NCI-H1417 (cell line): ENCODE measurements around the gene RAB7A.

ENCODE experiments used
- DNase-seq, 3 experiments: peaks; one replicate each; lab custom pipeline; 2025; lab: John Stamatoyannopoulos, UW

Gene RAB7A

GRCh38 chr3:128788268-128788869, 62.4 kb downstream of the RAB7A start:
- DNase-seq, result no peak

DNA sequence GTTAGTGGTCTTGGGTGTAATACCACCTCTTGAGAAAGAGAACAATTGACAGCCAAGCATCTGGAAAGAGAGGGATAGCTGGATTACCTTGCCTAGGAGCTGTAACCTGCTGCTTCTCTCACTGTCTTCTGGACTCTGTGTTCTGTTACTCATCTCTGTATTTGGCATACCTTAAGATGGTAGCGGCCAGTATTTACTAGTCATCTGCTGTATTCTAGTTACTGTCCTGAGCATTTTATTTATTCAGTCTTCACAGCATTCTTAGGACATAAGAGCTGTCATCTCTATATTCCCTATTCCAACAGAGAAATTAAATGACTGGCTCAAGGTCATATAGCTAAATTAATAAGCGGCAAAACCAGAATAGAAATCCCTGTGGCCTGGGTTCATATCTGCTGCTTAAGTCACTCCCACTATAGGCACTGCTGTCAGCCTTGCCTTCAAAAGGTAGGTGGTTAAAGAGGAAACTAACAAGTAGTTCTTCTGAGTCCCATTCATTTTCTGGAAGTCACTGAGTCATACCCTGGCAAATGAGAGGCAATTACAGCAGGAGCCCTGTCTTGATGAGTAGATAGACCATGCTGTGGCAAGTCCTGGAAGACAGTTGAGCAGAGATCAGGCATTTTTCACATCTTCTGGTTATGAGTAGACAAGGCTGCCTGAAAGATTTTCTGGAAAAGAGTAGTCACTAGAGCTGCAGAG, 68.2 kb downstream of the RAB7A start:
- peak in 1 of 3 experiments; percentile 34 for DNase-seq

GRCh38 chr3:128794770-128795649, 69.0 kb downstream of the RAB7A start:
- DNase-seq, result peak; percentile 47 to 83 (median 54)

DNA sequence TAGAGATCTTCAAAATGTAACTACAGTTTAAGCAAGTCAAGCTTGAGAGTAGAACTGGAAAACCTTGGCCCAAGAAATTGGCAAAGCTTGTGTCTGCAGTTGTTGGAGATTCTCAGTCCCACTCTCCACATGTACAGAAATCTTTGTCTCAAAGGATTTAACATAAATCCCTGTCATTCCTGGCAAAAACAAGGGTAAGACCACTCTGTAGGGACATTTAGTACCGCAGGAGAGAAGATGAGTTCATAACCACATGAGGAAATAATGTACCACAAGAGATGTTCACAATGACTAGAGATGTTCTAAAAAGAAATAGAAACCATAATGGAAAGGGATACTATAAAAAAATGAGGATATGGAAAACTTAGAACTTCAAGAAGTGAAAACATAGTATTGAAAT, 73.7 kb downstream of the RAB7A start:
- no peak for DNase-seq

GRCh38 chr3:128800241-128801187, 74.5 kb downstream of the RAB7A start:
- DNase-seq, result no peak

- no peak for DNase-seq
These were observed 75.9 kb downstream of the RAB7A start for GRCh38 chr3:128801779-128802380.

DNA sequence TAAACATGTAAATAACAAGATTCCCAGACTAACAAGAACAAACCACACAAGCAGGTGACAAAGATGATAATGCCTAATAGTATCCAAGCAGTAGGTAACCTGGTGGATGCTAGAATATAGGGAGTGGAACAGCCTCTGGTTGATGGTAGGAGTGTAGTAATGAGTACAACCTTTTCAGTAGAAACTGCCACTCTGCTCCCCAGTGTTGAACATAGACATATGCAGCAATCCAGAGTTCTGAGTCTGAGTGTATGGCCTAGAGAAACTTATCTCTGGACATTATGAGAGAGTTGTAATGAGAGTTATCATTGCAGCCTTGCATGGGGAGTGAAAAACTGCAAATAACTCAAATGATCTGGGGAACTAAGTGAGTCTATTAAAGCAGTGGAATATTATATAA, 77.3 kb downstream of the RAB7A start:
- no peak for DNase-seq

DNA sequence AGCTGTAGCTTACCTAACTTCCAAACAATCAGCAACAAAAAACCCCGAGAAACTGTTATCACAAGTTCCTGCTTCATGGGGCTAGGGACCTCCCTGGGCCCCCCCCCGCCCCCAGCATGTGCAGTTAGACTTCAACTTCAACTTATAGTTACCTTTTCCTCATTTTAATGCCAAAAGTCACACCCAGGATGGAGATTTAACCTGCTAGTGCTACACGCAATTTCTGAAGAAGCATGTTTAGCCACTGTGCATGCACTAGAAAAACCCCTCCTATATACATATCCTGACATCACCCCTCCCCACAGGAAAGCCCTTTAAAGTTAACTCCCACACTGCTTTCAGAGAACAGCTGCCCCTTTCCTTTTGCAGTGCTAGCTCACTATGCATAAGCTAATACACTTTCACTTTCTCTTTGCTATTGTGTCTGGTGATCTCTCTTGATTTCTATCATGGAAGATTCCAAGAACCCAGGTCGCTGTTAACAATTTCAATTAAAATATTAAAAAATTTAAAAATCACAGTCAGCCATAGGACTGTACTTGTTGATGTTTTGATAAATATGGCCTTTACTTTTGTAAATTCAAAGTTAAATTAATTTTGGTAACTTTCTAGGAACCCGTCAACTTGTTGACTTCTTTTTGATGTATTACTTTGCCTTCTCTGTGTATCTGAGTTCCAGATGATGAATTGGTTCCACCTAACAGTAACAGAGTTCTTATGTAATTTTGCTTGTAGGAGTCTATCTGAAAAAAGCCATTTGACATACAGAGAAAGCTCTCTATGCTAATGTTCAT, 78.2 kb downstream of the RAB7A start:
- no peak for DNase-seq

GRCh38 chr3:128804811-128805155, 78.8 kb downstream of the RAB7A start:
- no peak for DNase-seq

DNA sequence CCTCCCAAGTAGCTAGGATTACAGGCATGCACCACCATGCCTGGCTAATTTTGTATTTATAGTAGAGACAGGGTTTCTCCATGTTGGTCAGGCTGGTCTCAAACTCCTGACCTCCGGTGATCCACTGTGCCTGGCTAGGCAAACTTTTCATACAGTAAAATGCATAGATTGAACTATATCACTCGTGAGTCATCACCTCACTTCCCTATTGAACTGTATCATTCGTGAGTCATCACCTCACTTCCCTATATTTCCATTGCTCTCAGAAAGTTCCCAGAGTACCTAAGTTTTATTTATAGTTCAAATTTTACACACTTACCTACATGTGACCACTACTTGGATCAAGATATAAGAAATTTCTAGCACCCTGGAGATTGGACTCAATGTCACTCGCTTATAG, 79.8 kb downstream of the RAB7A start:
- no peak for DNase-seq

DNA sequence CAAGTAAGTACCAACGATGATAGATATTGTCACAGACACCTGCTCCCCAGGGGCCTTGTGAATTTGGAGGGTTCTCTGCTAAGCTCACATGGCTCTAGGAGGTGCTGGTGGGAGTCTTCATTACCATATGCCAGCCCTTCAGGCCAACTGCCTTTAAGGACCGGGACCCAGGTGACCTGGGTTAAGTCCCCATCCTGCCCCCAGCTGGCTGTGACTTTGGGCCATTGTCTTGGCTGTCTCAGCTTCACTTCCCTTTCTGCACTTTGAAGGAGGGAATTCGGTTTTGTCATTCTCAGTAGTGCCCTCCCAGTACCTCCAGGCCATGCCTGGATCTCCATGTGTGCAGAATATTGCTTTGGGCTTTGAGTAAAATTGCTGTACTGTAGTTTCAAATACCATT, 80.6 kb downstream of the RAB7A start:
- no peak for DNase-seq

DNA sequence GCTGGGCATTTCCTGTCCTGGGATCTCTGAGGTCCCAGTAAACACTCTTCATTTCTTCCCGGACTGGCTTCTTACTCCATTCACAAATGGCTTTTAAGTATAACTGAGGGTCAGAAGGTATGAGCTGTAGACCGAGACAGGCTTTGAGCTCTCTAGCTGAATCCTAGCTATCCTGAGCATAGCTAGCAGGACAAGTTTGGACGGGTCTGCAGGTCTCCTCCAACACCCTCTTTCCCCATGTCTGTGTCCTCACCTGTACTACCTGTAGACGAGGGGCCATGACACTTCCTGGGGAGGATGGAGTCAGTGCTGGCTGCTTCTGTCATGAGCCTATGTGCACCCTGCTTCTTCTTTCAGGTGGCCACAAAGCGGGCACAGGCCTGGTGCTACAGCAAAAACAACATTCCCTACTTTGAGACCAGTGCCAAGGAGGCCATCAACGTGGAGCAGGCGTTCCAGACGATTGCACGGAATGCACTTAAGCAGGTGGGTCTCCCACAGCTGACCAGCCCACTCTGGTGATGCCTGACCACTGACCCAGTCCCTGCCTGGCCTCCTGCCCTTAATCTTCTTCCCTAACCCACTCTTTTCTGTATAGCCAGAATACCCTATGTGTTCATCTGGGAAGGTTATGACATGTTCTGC, 81.3 kb downstream of the RAB7A start:
- no peak for DNase-seq

DNA sequence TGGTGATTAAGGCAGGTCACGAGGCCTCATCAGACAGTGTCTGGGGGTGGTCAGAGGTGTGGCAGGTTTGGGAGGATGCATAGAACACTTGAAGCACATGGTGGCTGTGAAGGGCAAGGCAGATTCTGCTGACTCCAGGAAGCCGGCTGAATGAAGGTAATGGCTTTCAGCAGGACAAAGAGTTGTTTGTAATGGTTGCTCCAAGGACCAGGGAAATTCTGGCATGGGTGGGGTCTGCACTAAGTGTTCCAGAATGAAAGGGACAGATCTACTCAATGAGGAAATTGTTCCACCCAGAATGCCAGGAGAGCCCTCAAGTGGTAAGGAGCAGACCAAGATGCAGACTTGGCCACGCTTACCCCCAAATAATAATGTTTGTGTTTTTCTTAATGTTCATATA, 82.7 kb downstream of the RAB7A start:
- DNase-seq, result no peak

DNA sequence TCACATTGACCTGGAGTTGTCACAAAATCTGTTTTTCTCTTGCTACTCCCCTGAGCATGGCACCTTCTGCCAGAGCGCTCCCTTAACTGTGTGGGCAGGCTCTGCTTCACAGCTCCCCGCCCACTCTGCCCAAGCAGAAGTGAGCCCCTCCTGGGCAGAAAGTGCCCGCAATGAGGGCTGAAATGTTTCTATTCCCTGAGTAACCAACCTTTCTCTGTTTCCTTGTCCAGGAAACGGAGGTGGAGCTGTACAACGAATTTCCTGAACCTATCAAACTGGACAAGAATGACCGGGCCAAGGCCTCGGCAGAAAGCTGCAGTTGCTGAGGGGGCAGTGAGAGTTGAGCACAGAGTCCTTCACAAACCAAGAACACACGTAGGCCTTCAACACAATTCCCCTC, 87.1 kb downstream of the RAB7A start:
- DNase-seq, result no peak

- no peak for DNase-seq
These were observed 88.1 kb downstream of the RAB7A start for GRCh38 chr3:128814060-128814459.

GRCh38 chr3:128814519-128815317, 88.7 kb downstream of the RAB7A start:
- DNase-seq, result no peak

DNA sequence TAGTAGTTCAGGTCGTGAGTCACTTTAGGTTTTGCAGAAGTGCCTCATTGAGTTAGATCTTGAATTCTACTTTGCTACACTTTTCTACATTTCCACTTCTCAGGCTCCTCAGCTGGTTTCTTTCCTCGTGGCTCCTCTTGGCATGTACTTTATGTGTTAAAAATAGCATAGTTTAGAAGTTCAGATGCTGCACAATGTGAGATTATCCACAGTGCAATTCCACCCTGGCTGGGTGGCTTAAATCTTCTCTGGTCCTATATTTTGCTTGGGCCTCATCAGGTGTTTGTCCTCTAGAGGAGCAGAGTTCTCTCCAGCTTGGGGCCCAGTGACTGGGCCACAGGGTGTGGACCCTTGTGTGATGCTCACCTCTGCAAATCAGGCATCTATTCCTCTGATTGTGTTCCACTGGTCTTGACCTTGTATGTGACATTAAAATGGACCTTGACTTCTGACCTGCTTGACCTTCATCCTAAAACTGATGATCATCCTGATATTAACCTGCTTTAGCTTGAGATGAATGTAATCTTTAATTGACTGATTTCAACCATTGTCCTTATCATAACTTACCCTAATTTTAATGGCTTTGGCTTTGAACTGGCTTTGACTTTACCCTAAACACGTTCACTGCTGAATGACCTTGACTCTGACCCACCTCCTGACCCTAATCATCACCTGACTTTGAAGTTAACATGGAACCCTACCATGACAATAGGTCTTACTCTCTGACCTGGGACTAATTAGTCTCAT, 89.5 kb downstream of the RAB7A start:
- DNase-seq, result no peak

GRCh38 chr3:128818186-128818787, 92.3 kb downstream of the RAB7A start:
- DNase-seq, result no peak
